Measurements from ENCODE around the gene NCLN. TPM values are rescaled to one million over a fixed set of nuclear protein-coding genes. Genes with fewer than 3 reads are reported as not detected.
"Not testable (repeated sequence)": the region's sequence is repeated elsewhere in the genome, so short reads cannot be mapped to it uniquely, and the experiment has no call there.

The NCLN gene
- total RNA-seq, 2 experiments from 2014 or later = 49.6 to 51.9 TPM

GRCh38 chr19:3190921-3191805, 5.4 kb downstream of the NCLN start:
- H3K27ac ChIP-seq (ENCODE audit: low read depth in 1 of 2, low read length in 2 of 2) = no peak overlapping the region
- H3K9me3 Mint-ChIP-seq = no peaks in the 10 kb centered on the region
- ChIA-PET CTCF (no interaction called here), POLR2A (no interaction called here)
- peaks cover 27% of the 10 kb centered on the region for H3K36me3 ChIP-seq (ENCODE audit: insufficient read depth, low read length)
- peaks cover 27% of the 10 kb centered on the region for H3K36me3 Mint-ChIP-seq (ENCODE audit: low read depth)
- no peak overlapping the region for H3K27ac Mint-ChIP-seq
- intact Hi-C loops (cut with DNase I, micrococcal nuclease) = no loop called here
- H3K9me3 ChIP-seq (ENCODE audit: control insufficient read depth in 1 of 2, insufficient read depth in 1 of 2, low read length in 2 of 2) = peaks cover 0 to 6% of the 10 kb centered on the region in 2 experiments
- peaks cover 26% of the 10 kb centered on the region for H3K4me1 Mint-ChIP-seq (ENCODE audit: low read depth)
- H3K4me3 Mint-ChIP-seq = no peak overlapping the region
- no peak for TF ChIP-seq CTCF (IDR thresholded peaks at IDR 0.05)
- ATAC-seq (ENCODE audit: poor library complexity) (no peak), DNase-seq (peak in 1 of 14 experiments; percentile 18)
- H3K4me3 ChIP-seq (ENCODE audit: low read length) = no peak overlapping the region
- no peaks in the 10 kb centered on the region for H3K27me3 ChIP-seq (ENCODE audit: control insufficient read depth in 1 of 2, insufficient read depth in 2 of 2, low read length in 2 of 2)
- H3K4me1 ChIP-seq (ENCODE audit: insufficient read depth, low read length) = peaks cover 50% of the 10 kb centered on the region
- H3K27me3 Mint-ChIP-seq = no peaks in the 10 kb centered on the region

GRCh38 chr19:3191806-3192104, 6.0 kb downstream of the NCLN start:
- POLR2A ChIA-PET; H3K4me3 ChIP-seq (ENCODE audit: low read length); H3K9me3 Mint-ChIP-seq; ATAC-seq (ENCODE audit: poor library complexity); intact Hi-C loops (cut with DNase I, micrococcal nuclease); H3K27me3 Mint-ChIP-seq; H3K27ac Mint-ChIP-seq; H3K9me3 ChIP-seq (ENCODE audit: control insufficient read depth in 1 of 2, insufficient read depth in 1 of 2, low read length in 2 of 2); CTCF ChIA-PET; H3K27ac ChIP-seq (ENCODE audit: low read depth in 1 of 2, low read length in 2 of 2); H3K27me3 ChIP-seq (ENCODE audit: control insufficient read depth in 1 of 2, insufficient read depth in 2 of 2, low read length in 2 of 2); H3K4me3 Mint-ChIP-seq; DNase-seq: not testable (repeated sequence)
- peaks cover 33% of the 10 kb centered on the region for H3K36me3 ChIP-seq (ENCODE audit: insufficient read depth, low read length)
- peaks cover 23% of the 10 kb centered on the region for H3K4me1 Mint-ChIP-seq (ENCODE audit: low read depth)
- peaks cover 44% of the 10 kb centered on the region for H3K4me1 ChIP-seq (ENCODE audit: insufficient read depth, low read length)
- H3K36me3 Mint-ChIP-seq (ENCODE audit: low read depth) = peaks cover 24% of the 10 kb centered on the region

GRCh38 chr19:3192228-3192635, 6.5 kb downstream of the NCLN start:
- H3K4me1 ChIP-seq (ENCODE audit: insufficient read depth, low read length) = peaks cover 39% of the 10 kb centered on the region
- H3K4me1 Mint-ChIP-seq (ENCODE audit: low read depth) = peaks cover 18% of the 10 kb centered on the region
- intact Hi-C loops (cut with DNase I, micrococcal nuclease) = no loop called here
- H3K27me3 ChIP-seq (ENCODE audit: control insufficient read depth in 1 of 2, insufficient read depth in 2 of 2, low read length in 2 of 2) = no peaks in the 10 kb centered on the region
- peaks cover 19% of the 10 kb centered on the region for H3K36me3 Mint-ChIP-seq (ENCODE audit: low read depth)
- H3K36me3 ChIP-seq (ENCODE audit: insufficient read depth, low read length) = peaks cover 37% of the 10 kb centered on the region
- TF ChIP-seq CTCF (IDR thresholded peaks at IDR 0.05) = no peak
- no peaks in the 10 kb centered on the region for H3K9me3 Mint-ChIP-seq
- H3K9me3 ChIP-seq (ENCODE audit: control insufficient read depth in 1 of 2, insufficient read depth in 1 of 2, low read length in 2 of 2) = peaks cover 0 to 6% of the 10 kb centered on the region in 2 experiments
- H3K27me3 Mint-ChIP-seq = no peaks in the 10 kb centered on the region
- no peak overlapping the region for H3K4me3 ChIP-seq (ENCODE audit: low read length)
- ChIA-PET POLR2A (no interaction called here), CTCF (no interaction called here)
- ATAC-seq (ENCODE audit: poor library complexity) = no peak
- DNase-seq = peak in 1 of 14 experiments; percentile 25
- H3K27ac ChIP-seq (ENCODE audit: low read depth in 1 of 2, low read length in 2 of 2) = no peak overlapping the region
- no peak overlapping the region for H3K4me3 Mint-ChIP-seq
- H3K27ac Mint-ChIP-seq = no peak overlapping the region

GRCh38 chr19:3192684-3193083, 7.0 kb downstream of the NCLN start:
- Histone ChIP-seq H3K36me3 (ENCODE audit: insufficient read depth, low read length) (peaks cover 37% of the 10 kb centered on the region), H3K9me3 (ENCODE audit: control insufficient read depth in 1 of 2, insufficient read depth in 1 of 2, low read length in 2 of 2) (peaks cover 0 to 6% of the 10 kb centered on the region in 2 experiments), H3K4me1 (ENCODE audit: insufficient read depth, low read length) (peaks cover 35% of the 10 kb centered on the region), H3K27me3 (ENCODE audit: control insufficient read depth in 1 of 2, insufficient read depth in 2 of 2, low read length in 2 of 2) (no peaks in the 10 kb centered on the region), H3K4me3 (ENCODE audit: low read length) (no peak overlapping the region), H3K27ac (ENCODE audit: low read depth in 1 of 2, low read length in 2 of 2) (no peak overlapping the region)
- intact Hi-C loops (cut with DNase I, micrococcal nuclease) = no loop called here
- POLR2A ChIA-PET = no interaction called here
- Mint-ChIP-seq H3K27ac (no peak overlapping the region), H3K9me3 (no peaks in the 10 kb centered on the region), H3K27me3 (no peaks in the 10 kb centered on the region), H3K4me3 (no peak overlapping the region), H3K36me3 (ENCODE audit: low read depth) (peaks cover 18% of the 10 kb centered on the region), H3K4me1 (ENCODE audit: low read depth) (peaks cover 16% of the 10 kb centered on the region)
- no peak for DNase-seq
- CTCF ChIA-PET = no interaction called here
- TF ChIP-seq CTCF (IDR thresholded peaks at IDR 0.05) = no peak
- no peak for ATAC-seq (ENCODE audit: poor library complexity)

Measured in CD4-positive, alpha-beta T cell (primary cell).